GM13976 (cell line): ENCODE measurements around the gene ZRSR2.

Source experiments
- DNase-seq: peaks from one replicate; pipeline ENCODE4 v3.0.0; 2012; ENCODE audit warnings: low spot score
- CTCF ChIP-seq: IDR thresholded peaks from 2 replicates; pipeline ENCODE4 v1.5.1; 2012; ENCODE audit warnings: borderline replicate concordance, mild to moderate bottlenecking; ENCODE audit not compliant: insufficient read depth; ENCODE audit errors: extremely low read depth, missing control alignments, control extremely low read depth
- in situ Hi-C: fragments of 300-500 bp; cut with MboI; formaldehyde crosslinking; loops from one replicate; pipeline ENCODE4 v1.12.0; 2022; ENCODE audit warnings: low sequenced_read_pairs, mixed read lengths, inconsistent platforms; ENCODE audit not compliant: unreplicated experiment

Gene ZRSR2

GRCh38 chrX:15797707-15798106 lies 7.4 kb downstream of the ZRSR2 start:
- no peak for TF ChIP-seq CTCF
- no peak for DNase-seq
- in situ Hi-C loops = no loop called here

- in situ Hi-C loops = no loop called here
- TF ChIP-seq CTCF = no peak
- DNase-seq = no peak
These were observed 14.3 kb downstream of the ZRSR2 start for GRCh38 chrX:15804563-15804962.

DNA sequence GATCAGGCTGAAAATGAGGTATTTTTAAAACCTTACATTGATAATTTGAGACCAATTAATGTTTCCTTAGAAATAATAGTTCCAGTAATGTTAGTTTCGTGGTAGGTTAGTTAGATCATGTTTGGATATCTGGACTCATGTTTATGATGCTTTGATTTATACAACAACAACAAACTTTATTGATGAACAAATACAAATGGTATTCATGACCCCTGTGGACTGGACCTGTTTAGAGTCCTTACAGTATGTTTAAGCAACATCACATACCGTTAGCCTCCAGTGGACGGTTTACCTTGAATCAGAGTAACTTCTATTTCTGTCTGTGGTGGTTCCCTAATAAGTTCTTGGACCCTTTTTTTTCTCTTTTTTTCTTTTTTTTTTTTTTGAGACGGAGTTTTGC lies 18.0 kb downstream of the ZRSR2 start:
- TF ChIP-seq CTCF = no peak
- in situ Hi-C loops = no loop called here
- DNase-seq = no peak

DNA sequence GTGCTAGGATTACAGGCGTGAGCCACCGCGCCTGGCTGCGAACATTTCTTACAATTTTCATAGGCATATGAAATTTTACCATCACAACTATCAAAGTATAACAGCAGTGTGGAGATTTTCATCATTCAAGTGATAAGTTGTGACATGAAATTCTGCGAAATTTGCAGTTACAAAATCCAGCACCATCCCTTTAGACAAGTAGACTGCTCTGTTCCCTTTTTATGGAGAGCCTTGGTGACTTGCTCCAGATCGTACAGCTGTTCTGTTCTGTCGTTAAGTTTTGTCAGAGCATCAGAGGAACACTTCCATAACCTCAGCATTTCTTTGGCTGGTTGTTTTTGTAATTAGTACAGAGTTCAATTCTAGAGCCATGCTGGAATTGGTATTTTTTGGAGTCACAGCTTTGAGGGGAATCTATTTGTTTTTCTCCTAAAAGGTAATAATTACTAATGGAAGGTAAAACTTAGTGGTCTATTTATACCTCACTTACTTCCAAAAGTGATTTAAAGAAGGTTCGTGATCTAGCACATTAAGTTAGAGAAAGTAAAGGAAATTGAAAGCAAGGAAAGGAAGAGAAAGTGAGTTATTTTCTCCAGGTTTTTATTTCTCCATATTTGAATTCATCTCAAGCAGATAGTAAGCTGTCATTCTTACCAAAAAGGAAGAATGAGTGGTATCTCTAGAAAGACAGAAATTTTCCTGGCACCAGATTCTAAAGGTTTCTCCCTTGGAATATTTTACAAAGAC lies 22.1 kb downstream of the ZRSR2 start:
- in situ Hi-C loops = no loop called here
- TF ChIP-seq CTCF = no peak

DNA sequence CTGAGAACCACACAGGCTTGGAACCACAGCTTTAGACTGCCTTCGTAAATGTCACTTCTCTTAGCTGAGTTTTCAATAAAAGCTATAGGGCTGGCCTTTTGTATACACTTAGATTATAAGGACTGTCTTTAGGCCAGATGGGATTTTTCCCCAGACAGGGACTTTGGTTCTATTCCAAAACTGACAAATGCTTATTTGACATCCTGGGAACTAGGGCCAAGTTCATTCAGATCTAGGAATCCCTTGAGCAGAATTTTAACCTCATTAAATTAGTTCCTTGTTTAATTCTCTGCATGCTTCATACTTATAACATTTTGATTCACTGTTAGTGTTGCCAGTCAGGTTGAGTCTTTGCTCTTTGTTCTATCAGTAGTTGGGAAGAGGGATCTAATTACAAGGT lies 23.1 kb downstream of the ZRSR2 start:
- no peak for TF ChIP-seq CTCF
- no peak for DNase-seq
- in situ Hi-C loops = no loop called here

More for the DNA sequence above, 22.1 kb downstream of the ZRSR2 start:
- DNase-seq = no peak

DNA sequence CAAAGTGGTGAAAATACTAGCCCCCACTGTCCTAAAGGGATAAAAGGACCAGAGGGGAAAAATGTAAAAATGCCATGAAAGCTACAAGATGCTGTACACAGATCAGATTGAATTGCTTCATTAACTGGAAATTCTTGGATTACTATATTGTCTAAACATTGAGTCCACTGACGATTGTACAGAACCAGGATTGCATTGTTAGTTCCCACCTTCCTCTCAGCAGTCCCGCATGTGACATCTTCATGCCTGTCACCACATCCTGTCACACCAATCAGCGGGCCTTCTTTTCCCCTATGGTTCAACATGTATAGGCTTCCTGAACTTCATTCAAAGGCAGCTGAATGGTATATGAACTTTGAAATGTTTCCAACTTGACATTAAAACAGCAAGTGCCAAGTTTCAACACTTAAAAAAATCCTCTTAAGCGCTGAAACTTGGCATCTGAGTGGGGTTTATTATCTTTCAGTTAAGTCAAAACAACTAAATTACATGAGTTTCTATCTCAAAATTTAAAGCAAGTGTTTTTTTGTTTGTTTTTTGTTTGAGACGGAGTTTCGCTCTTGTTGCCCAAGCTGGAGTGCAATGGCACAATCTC lies 24.6 kb downstream of the ZRSR2 start:
- in situ Hi-C loops = no loop called here
- no peak for DNase-seq
- TF ChIP-seq CTCF = no peak
